SKM-1 (cell line): Measurements from ENCODE around the gene OLA1.

Experiments
- DNase-seq: peaks from one replicate; lab custom pipeline; 2025; ENCODE audit not compliant: unreplicated experiment; lab: John Stamatoyannopoulos, UW

OLA1 gene

GRCh38 chr2:174180726-174181236 lies 67.6 kb downstream of the OLA1 start:
- no peak for DNase-seq

- no peak for DNase-seq
Observed at GRCh38 chr2:174180165-174180724, 68.1 kb downstream of the OLA1 start.

GRCh38 chr2:174177316-174177890 lies 70.9 kb downstream of the OLA1 start:
- no peak for DNase-seq

- no peak for DNase-seq
Observed at GRCh38 chr2:174176898-174177297, 71.4 kb downstream of the OLA1 start.

GRCh38 chr2:174174741-174175140 lies 73.6 kb downstream of the OLA1 start:
- DNase-seq = no peak

GRCh38 chr2:174172802-174173355 lies 75.5 kb downstream of the OLA1 start:
- no peak for DNase-seq

GRCh38 chr2:174171686-174172445 lies 76.5 kb downstream of the OLA1 start:
- no peak for DNase-seq

GRCh38 chr2:174169372-174169771 lies 79.0 kb downstream of the OLA1 start:
- DNase-seq = no peak

- DNase-seq = no peak
Observed at GRCh38 chr2:174166261-174166660, 82.1 kb downstream of the OLA1 start.

- no peak for DNase-seq
Observed at GRCh38 chr2:174161490-174161889, 86.8 kb downstream of the OLA1 start.

- no peak for DNase-seq
Observed at GRCh38 chr2:174158003-174158402, 90.3 kb downstream of the OLA1 start.

GRCh38 chr2:174157053-174157452 lies 91.3 kb downstream of the OLA1 start:
- DNase-seq = no peak

GRCh38 chr2:174153757-174154680 lies 94.3 kb downstream of the OLA1 start:
- no peak for DNase-seq

- no peak for DNase-seq
Observed at GRCh38 chr2:174149530-174149929, 98.8 kb downstream of the OLA1 start.

GRCh38 chr2:174148833-174149232 lies 99.5 kb downstream of the OLA1 start:
- DNase-seq = no peak

GRCh38 chr2:174145827-174146226 lies 102.5 kb downstream of the OLA1 start:
- no peak for DNase-seq

GRCh38 chr2:174142290-174142689 lies 106.0 kb downstream of the OLA1 start:
- no peak for DNase-seq

GRCh38 chr2:174138161-174138560 lies 110.2 kb downstream of the OLA1 start:
- no peak for DNase-seq

- no peak for DNase-seq
Observed at GRCh38 chr2:174135981-174136380, 112.4 kb downstream of the OLA1 start.

- DNase-seq = no peak
Observed at GRCh38 chr2:174125090-174125489, 123.2 kb downstream of the OLA1 start.

GRCh38 chr2:174124181-174124580 lies 124.2 kb downstream of the OLA1 start:
- DNase-seq = no peak
